ENCODE data around the gene PRKAG2. TPM values are rescaled to one million over a fixed set of nuclear protein-coding genes. Genes with fewer than 3 reads are reported as not detected.

The PRKAG2 gene
- total RNA-seq, 1 experiment from 2014 or later = 23.9 TPM

DNA sequence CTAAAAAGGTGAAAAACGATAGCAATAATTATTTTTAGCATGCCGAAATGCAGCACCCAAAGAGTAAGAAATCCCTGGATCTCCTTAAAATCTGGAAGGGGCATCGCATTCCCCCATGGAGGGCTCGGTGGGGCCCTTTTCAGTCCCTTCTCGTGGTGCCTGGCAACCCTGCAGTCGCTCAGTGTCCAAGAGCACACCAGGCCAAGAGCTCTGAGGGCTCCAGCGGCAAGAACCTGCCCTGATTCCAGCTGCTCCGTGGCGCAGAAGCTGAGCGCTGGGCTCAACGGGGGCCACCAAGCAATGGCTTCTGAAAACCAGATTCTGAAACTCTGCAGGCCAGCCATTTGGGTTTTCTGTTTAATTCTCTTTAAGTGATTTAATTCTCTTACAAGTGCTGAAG, 131.2 kb downstream of the PRKAG2 start:
- H3K4me3 ChIP-seq (ENCODE audit: low read length) = no peak overlapping the region
- no peaks in the 10 kb centered on the region for H3F3A ChIP-seq (ENCODE audit: low read length, unreplicated experiment)
- H3K9me2 ChIP-seq (replicated peaks; ENCODE audit: low read length) = no peaks in the 10 kb centered on the region
- DNase-seq = no peak
- no peaks in the 10 kb centered on the region for H4K20me1 ChIP-seq (ENCODE audit: low read length)
- CTCF ChIA-PET = interaction anchor here (0.6 kb wide), 2 partner anchors 115 to 288 kb away, joined by 3 to 4 read pairs; no protein-coding TSS in a partner anchor
- H3K27ac ChIP-seq (ENCODE audit: low read length) = peak overlapping the region; percentile 65
- H3K36me3 ChIP-seq (ENCODE audit: low read depth, low read length) = no peaks in the 10 kb centered on the region
- no peaks in the 10 kb centered on the region for H3K27me3 ChIP-seq (ENCODE audit: low read length)
- H3K79me2 ChIP-seq (ENCODE audit: low read length) = no peaks in the 10 kb centered on the region
- ATAC-seq = no peak
- BruUV-seq (replicated peaks) = TSS peak; percentile 39
- POLR2A ChIA-PET (ENCODE audit: unreplicated experiment) = interaction anchor here (0.5 to 0.6 kb wide), 2 partner anchors 18 to 95 kb away, joined by 3 read pairs; no protein-coding TSS in a partner anchor
- intact Hi-C loops (cut with micrococcal nuclease) = loop anchor here (1.0 to 5.0 kb wide), 3 partner anchors 18 to 113 kb away; no protein-coding TSS in a partner anchor
- H2AFZ ChIP-seq (ENCODE audit: low read length) = no peak overlapping the region
- peaks cover 30% of the 10 kb centered on the region for H3K4me1 ChIP-seq (ENCODE audit: insufficient read depth, low read length)
- peak overlapping the region; percentile 25 for H3K9ac ChIP-seq (ENCODE audit: low read length)
- no peak for TF ChIP-seq EZH2phosphoT487 (IDR thresholded peaks at IDR 0.05; ENCODE audit: borderline replicate concordance, low read length)
- TF ChIP-seq, protein P1, sequence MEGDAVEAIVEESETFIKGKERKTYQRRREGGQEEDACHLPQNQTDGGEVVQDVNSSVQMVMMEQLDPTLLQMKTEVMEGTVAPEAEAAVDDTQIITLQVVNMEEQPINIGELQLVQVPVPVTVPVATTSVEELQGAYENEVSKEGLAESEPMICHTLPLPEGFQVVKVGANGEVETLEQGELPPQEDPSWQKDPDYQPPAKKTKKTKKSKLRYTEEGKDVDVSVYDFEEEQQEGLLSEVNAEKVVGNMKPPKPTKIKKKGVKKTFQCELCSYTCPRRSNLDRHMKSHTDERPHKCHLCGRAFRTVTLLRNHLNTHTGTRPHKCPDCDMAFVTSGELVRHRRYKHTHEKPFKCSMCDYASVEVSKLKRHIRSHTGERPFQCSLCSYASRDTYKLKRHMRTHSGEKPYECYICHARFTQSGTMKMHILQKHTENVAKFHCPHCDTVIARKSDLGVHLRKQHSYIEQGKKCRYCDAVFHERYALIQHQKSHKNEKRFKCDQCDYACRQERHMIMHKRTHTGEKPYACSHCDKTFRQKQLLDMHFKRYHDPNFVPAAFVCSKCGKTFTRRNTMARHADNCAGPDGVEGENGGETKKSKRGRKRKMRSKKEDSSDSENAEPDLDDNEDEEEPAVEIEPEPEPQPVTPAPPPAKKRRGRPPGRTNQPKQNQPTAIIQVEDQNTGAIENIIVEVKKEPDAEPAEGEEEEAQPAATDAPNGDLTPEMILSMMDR (conservative IDR thresholded peaks at IDR 0.05; ENCODE audit: low read depth, low read length) = no peak
- TF ChIP-seq EZH2 (IDR thresholded peaks at IDR 0.05; ENCODE audit: low read length, unreplicated experiment) = no peak
- H3K4me2 ChIP-seq (ENCODE audit: low read length) = peak overlapping the region; percentile 67
- no peaks in the 10 kb centered on the region for H3K9me3 ChIP-seq (ENCODE audit: low read length)

DNA sequence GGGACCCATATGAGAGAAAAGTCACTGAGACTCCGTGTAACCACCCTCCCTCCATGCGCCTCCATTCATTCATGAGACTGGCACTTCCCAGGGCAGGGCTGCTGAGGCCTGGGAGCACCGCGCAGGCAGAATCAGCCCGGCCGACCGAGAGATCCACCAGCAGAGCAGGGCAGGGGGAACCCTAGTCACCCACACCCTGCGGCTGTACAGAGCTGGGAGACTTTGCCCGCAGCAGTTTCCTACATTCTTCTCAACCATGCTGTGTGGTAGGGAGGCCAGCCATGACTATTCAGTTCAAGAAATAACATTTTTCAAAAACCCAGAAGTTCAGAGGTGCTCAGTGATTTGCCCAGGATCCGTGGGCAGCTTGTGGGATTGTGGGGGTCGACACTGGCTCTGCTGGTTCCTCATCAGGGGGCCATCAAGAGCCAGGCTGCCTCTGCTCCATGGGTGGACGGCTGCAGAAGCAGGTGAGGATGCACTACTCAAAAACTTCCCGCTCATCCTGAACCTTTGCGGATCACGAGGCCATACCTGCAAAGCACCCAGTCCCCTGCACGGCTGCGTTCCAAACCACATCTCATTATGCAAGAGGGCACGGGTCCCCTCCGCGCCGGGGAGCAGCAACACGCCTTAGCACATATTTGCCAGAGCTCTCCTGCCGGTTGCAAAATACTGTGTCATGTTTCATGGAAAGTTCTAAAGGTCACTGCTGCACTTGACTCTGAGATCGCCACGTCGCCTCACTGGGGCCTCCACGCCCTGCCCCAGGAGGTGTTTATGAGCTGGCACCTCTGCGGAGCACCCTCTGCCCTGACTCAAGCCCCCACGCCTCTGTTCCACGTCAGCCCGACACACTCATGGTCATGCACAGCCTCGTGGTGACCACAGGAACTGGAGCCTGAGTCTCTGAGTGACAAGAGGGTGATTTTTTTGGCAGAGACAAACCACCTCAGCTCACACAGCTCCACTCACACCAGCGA, 132.0 kb downstream of the PRKAG2 start:
- DNase-seq = peak; percentile 88
- ChIA-PET POLR2A (ENCODE audit: unreplicated experiment) (interaction anchor here (0.5 to 0.6 kb wide), 2 partner anchors 17 to 94 kb away, joined by 3 read pairs; no protein-coding TSS in a partner anchor), CTCF (interaction anchor here (0.6 to 0.8 kb wide), 4 partner anchors 8 to 287 kb away, joined by 3 to 4 read pairs (median 3); partner anchors contain the start of gene RHEB)
- H2AFZ ChIP-seq (ENCODE audit: low read length) = no peak overlapping the region
- no peaks in the 10 kb centered on the region for H3K9me2 ChIP-seq (replicated peaks; ENCODE audit: low read length)
- H3K4me2 ChIP-seq (ENCODE audit: low read length) = peak overlapping the region; percentile 67
- H3K9ac ChIP-seq (ENCODE audit: low read length) = peak overlapping the region; percentile 25; the same call in 1 of the 2 replicates
- TF ChIP-seq EZH2phosphoT487 (IDR thresholded peaks at IDR 0.05; ENCODE audit: borderline replicate concordance, low read length) (peak; percentile 92), EZH2 (IDR thresholded peaks at IDR 0.05; ENCODE audit: low read length, unreplicated experiment) (no peak)
- TF ChIP-seq, protein P1 (conservative IDR thresholded peaks at IDR 0.05; ENCODE audit: low read depth, low read length) = peak; percentile 61
- H3K4me3 ChIP-seq (ENCODE audit: low read length) = no peak overlapping the region
- no peaks in the 10 kb centered on the region for H3F3A ChIP-seq (ENCODE audit: low read length, unreplicated experiment)
- H3K79me2 ChIP-seq (ENCODE audit: low read length) = no peaks in the 10 kb centered on the region
- BruUV-seq (replicated peaks) = no TSS peak
- H3K9me3 ChIP-seq (ENCODE audit: low read length) = no peaks in the 10 kb centered on the region
- peak; percentile 83 for ATAC-seq
- intact Hi-C loops (cut with micrococcal nuclease) = loop anchor here (1.0 to 5.0 kb wide), 3 partner anchors 18 to 112 kb away; no protein-coding TSS in a partner anchor
- no peaks in the 10 kb centered on the region for H3K27me3 ChIP-seq (ENCODE audit: low read length)
- H3K4me1 ChIP-seq (ENCODE audit: insufficient read depth, low read length) = peaks cover 30% of the 10 kb centered on the region
- peak overlapping the region; percentile 65 for H3K27ac ChIP-seq (ENCODE audit: low read length)
- no peaks in the 10 kb centered on the region for H4K20me1 ChIP-seq (ENCODE audit: low read length)
- no peaks in the 10 kb centered on the region for H3K36me3 ChIP-seq (ENCODE audit: low read depth, low read length)

Data from PC-3 (cell line).